Epithelial cell of esophagus (primary cell): Measurements from ENCODE around the gene DMC1.

Source experiments
- DNase-seq: peaks from one replicate; pipeline ENCODE4 v3.0.0; 2010; ENCODE audit warnings: low read depth
- H3K4me3 ChIP-seq: 2 replicates; pipeline ENCODE4 v1.5.1; 2011; ENCODE audit warnings: mild to moderate bottlenecking, low read length, control low read depth
- CTCF ChIP-seq: IDR thresholded peaks from 2 replicates; pipeline ENCODE4 v1.5.1; 2011; ENCODE audit warnings: low read depth, mild to moderate bottlenecking, low read length, control low read depth, inconsistent platforms; ENCODE audit not compliant: insufficient read depth; ENCODE audit errors: missing control alignments

The DMC1 gene

DNA sequence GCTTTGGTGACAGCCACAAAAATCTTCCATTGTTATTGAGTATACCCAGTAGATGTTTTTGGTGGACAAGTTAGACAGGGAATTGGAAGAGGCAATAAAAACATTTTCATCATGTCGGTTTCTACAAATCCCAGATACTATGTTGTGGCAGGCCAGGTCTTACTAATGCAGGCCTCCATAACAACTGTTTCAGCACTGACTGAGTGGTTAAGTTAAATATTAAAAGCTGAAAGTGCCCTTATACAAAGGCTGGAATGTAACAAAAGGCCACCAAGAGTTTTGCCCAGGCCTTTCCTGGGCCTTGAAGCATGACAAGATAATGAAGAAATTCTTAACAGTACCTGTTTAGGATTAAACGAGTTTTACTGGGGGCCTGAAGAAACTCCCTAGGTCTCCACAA is 29.3 kb downstream of the DMC1 start:
- DNase-seq, result no peak
- H3K4me3 ChIP-seq, result no peak overlapping the region
- no peak for TF ChIP-seq CTCF

- DNase-seq, result no peak
- TF ChIP-seq CTCF, result no peak
These were observed 38.6 kb downstream of the DMC1 start for GRCh38 chr22:38531251-38531938.

DNA sequence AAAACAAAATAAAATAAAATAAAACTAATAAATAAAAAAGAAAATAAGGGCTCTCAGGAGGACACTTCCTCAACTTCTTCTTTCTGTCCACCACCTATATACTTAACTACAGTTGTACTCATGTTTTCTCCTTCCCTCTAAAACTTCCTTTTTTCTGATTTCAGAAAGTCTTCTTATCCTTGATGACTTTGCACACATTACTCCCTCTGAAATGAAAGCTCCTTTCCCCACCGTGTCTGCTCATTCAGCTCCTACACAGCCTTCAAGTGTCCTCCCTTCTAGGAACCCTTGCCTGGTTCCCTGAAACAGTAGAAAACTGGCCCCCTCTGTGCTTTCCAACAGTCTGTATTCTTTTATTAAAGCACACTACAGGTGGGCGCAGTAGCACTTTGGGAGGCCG is 45.6 kb downstream of the DMC1 start:
- DNase-seq, result no peak
- no peak overlapping the region for H3K4me3 ChIP-seq
- no peak for TF ChIP-seq CTCF

More at GRCh38 chr22:38531251-38531938, 38.6 kb downstream of the DMC1 start:
- no peak overlapping the region for H3K4me3 ChIP-seq

GRCh38 chr22:38523479-38523878 is 46.5 kb downstream of the DMC1 start:
- no peak for TF ChIP-seq CTCF
- no peak for DNase-seq
- H3K4me3 ChIP-seq, result no peak overlapping the region

DNA sequence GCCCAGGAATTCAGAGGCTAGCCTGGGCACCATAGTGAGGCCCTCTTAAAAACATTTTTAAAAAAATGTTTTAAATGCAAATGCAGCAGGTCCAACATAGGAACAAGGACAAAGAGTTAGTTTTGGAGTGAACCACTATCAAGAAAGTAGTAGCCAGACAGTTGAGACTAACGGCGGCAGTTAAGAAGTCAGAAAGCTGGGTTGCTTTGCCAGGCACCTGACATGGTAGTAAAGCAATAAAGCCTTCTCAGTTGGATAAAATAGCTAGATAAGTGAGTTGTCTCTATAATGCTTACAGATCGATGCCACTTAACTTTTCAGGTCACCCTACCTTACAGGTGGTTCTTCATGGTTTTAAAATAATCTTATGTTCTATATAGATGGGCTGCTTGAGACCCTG is 47.0 kb downstream of the DMC1 start:
- TF ChIP-seq CTCF, result no peak
- DNase-seq, result no peak
- no peak overlapping the region for H3K4me3 ChIP-seq

- no peak overlapping the region for H3K4me3 ChIP-seq
- no peak for TF ChIP-seq CTCF
- no peak for DNase-seq
These were observed 50.3 kb downstream of the DMC1 start for GRCh38 chr22:38519453-38520250.
